ENCODE data around the gene GCNT2. TPM values are rescaled to one million over a fixed set of nuclear protein-coding genes. Genes with fewer than 3 reads are reported as not detected.

Gene GCNT2
- total and polyA plus RNA-seq, 2 of the 8 experiments (the other 6 are each of a cell fraction or from before 2014, with no cell fraction given): 19.3 to 52.5 TPM

GRCh38 chr6:10578723-10579122, 57.6 kb downstream of the GCNT2 start (continued):
- TF ChIP-seq ATF2 (IDR thresholded peaks at IDR 0.05; ENCODE audit: low read length) (no peak), TAF7 (optimal IDR thresholded peaks at IDR 0.05; ENCODE audit: borderline replicate concordance, low read depth, low read length) (no peak)
